Measurements from ENCODE around the gene ADAP1.

- no peak for TF ChIP-seq CTCF (IDR thresholded peaks at IDR 0.05)
- TF ChIP-seq POLR2A (IDR thresholded peaks at IDR 0.05) = no peak
Observed at GRCh38 chr7:919114-919442, 35.4 kb downstream of the ADAP1 start.
